HepG2 (cell line): ENCODE data around the gene TBC1D24. TPM values are rescaled to one million over a fixed set of nuclear protein-coding genes. Genes with fewer than 3 reads are reported as not detected.

ENCODE experiments used
- ARNT2 ChIP-seq: sonication (generic); formaldehyde crosslinking; IDR thresholded peaks from 2 replicates; pipeline ENCODE4 v1.8.0; 2022; ENCODE audit warnings: mild to moderate bottlenecking, low read depth, missing genetic modification reagents, moderate library complexity
- PHF8 ChIP-seq: sonication (generic); formaldehyde crosslinking; IDR thresholded peaks from 2 replicates; pipeline ENCODE4 v1.5.0; 2020; ENCODE audit warnings: missing genetic modification reagents
- ZNF263 ChIP-seq: sonication (generic); formaldehyde crosslinking; IDR thresholded peaks from 2 replicates; pipeline ENCODE4 v1.4.0; 2020; ENCODE audit warnings: missing genetic modification reagents
- ZNF44 ChIP-seq: sonication (generic); formaldehyde crosslinking; IDR thresholded peaks from 2 replicates; pipeline ENCODE4 v1.5.1; 2020; ENCODE audit warnings: mild to moderate bottlenecking, missing genetic modification reagents
- ZNF761 ChIP-seq: sonication (generic); formaldehyde crosslinking; conservative IDR thresholded peaks from 2 replicates; pipeline ENCODE4 v1.4.0; 2020; ENCODE audit warnings: mild to moderate bottlenecking, missing genetic modification reagents
- ZSCAN29 ChIP-seq: sonication (generic); formaldehyde crosslinking; conservative IDR thresholded peaks from 2 replicates; pipeline ENCODE4 v1.4.0; 2020; ENCODE audit warnings: mild to moderate bottlenecking, missing genetic modification reagents
- polyA plus RNA-seq, 8 experiments: library from polyadenylated mRNA; depleted of rRNA in 3 of 8; stranded (reverse) in 7 of 8; unstranded in 1 of 8; fragments of >200 nt; fragmentation: Illumina TruSeq in 4 of 8; extraction: Trizol in 4 of 8; gene quantifications; 2 replicates each; pipeline versions ENCODE4 v1.2.1 to v1.2.3, GENCODE V29; 2011 to 2016; ENCODE audit warnings: low read depth in 4 of 8, missing spikeins in 1 of 8, mixed read lengths in 1 of 8; ENCODE audit not compliant: insufficient read depth in 1 of 8
- total RNA-seq, 5 experiments: library from RNA; depleted of rRNA; stranded (reverse); fragments of >200 nt; fragmentation: Illumina TruSeq; extraction: Trizol; gene quantifications; 2 replicates each; pipeline ENCODE4 v1.2.3, GENCODE V29; 2016; ENCODE audit warnings: low read depth in 1 of 5
- TF ChIP-seq, protein P1 (sequence below): sonication (generic); formaldehyde crosslinking; conservative IDR thresholded peaks from 2 replicates; pipeline ENCODE4 v1.8.0; 2022; ENCODE audit warnings: mild to moderate bottlenecking, moderate library complexity, missing genetic modification reagents
- TF ChIP-seq, protein P2 (sequence below): sonication (generic); formaldehyde crosslinking; IDR thresholded peaks from 2 replicates; pipeline ENCODE4 v1.5.0; 2020; ENCODE audit warnings: mild to moderate bottlenecking, missing genetic modification reagents, borderline replicate concordance
- TF ChIP-seq, protein P3 (sequence below): sonication (generic); formaldehyde crosslinking; IDR thresholded peaks from 2 replicates; pipeline ENCODE4 v1.4.0; 2020; ENCODE audit warnings: missing genetic modification reagents, low read depth, mild to moderate bottlenecking, borderline replicate concordance
- TF ChIP-seq, protein P4 (sequence below): sonication (generic); formaldehyde crosslinking; IDR thresholded peaks from 2 replicates; pipeline ENCODE4 v1.4.0; 2020; ENCODE audit warnings: missing genetic modification reagents
- TF ChIP-seq, protein P5 (sequence below): sonication (generic); formaldehyde crosslinking; conservative IDR thresholded peaks from 2 replicates; pipeline ENCODE4 v1.4.0; 2020; ENCODE audit warnings: mild to moderate bottlenecking, missing genetic modification reagents, moderate library complexity

The TBC1D24 gene
- total and polyA plus RNA-seq, 2 of the 13 experiments (the other 11 are each of a cell fraction or from before 2014, with no cell fraction given), result 7.7 to 13.7 TPM

DNA sequence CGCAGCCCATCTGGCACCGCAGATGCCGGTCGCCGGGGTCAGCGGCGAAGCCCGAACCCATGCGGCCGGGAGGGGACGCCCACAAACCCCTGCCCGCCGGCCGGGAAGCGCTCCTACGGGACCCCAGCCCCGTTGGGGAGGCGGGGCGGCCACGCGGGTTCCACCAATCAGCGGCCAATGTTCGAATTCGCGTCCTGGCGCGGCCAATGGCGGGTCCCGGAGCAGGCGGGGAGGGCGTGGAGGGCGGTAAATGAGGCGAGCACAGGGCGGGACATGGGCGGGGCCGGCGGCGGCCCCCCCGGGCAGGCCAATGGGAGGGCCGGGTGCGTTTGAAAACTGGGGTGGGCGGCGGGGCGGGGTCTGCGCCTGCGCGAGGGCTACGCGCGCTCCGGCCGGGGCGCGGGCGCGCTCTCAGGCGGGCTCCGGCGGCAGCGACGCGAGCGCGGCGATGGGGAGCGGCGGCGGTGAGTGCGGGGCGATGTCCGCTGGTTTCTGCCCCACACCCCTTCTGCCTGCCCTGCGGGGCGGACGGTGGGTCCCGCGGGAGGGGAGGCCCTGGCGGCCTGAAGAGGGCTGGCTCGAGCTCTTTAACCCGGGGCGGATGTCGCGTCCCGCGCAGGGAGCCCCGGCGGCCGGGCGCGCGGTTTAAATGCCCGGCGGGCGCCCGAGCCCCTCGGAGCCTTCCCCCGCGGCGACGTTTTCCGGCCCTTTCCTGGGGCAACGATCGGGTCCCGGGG lies 45.7 kb upstream of the TBC1D24 start, which contains the start of gene CCNF (continued):
- TF ChIP-seq, protein P1, sequence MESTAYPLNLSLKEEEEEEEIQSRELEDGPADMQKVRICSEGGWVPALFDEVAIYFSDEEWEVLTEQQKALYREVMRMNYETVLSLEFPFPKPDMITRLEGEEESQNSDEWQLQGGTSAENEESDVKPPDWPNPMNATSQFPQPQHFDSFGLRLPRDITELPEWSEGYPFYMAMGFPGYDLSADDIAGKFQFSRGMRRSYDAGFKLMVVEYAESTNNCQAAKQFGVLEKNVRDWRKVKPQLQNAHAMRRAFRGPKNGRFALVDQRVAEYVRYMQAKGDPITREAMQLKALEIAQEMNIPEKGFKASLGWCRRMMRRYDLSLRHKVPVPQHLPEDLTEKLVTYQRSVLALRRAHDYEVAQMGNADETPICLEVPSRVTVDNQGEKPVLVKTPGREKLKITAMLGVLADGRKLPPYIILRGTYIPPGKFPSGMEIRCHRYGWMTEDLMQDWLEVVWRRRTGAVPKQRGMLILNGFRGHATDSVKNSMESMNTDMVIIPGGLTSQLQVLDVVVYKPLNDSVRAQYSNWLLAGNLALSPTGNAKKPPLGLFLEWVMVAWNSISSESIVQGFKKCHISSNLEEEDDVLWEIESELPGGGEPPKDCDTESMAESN, result peak; percentile 38; the same call in 1 of the 2 replicates
- TF ChIP-seq, protein P2, sequence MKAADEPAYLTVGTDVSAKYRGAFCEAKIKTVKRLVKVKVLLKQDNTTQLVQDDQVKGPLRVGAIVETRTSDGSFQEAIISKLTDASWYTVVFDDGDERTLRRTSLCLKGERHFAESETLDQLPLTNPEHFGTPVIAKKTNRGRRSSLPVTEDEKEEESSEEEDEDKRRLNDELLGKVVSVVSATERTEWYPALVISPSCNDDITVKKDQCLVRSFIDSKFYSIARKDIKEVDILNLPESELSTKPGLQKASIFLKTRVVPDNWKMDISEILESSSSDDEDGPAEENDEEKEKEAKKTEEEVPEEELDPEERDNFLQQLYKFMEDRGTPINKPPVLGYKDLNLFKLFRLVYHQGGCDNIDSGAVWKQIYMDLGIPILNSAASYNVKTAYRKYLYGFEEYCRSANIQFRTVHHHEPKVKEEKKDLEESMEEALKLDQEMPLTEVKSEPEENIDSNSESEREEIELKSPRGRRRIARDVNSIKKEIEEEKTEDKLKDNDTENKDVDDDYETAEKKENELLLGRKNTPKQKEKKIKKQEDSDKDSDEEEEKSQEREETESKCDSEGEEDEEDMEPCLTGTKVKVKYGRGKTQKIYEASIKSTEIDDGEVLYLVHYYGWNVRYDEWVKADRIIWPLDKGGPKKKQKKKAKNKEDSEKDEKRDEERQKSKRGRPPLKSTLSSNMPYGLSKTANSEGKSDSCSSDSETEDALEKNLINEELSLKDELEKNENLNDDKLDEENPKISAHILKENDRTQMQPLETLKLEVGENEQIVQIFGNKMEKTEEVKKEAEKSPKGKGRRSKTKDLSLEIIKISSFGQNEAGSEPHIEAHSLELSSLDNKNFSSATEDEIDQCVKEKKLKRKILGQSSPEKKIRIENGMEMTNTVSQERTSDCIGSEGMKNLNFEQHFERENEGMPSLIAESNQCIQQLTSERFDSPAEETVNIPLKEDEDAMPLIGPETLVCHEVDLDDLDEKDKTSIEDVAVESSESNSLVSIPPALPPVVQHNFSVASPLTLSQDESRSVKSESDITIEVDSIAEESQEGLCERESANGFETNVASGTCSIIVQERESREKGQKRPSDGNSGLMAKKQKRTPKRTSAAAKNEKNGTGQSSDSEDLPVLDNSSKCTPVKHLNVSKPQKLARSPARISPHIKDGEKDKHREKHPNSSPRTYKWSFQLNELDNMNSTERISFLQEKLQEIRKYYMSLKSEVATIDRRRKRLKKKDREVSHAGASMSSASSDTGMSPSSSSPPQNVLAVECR, result peak; percentile 60
- TF ChIP-seq, protein P3, sequence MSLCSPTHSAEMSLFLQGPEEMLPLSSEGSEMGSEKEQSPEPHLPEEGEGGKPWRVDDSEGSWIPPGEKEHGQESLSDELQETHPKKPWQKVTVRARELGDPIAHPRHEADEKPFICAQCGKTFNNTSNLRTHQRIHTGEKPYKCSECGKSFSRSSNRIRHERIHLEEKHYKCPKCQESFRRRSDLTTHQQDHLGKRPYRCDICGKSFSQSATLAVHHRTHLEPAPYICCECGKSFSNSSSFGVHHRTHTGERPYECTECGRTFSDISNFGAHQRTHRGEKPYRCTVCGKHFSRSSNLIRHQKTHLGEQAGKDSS, result 0 out of 2 replicates have a peak, but pooled peaks have one; percentile 4
- TF ChIP-seq, protein P4, sequence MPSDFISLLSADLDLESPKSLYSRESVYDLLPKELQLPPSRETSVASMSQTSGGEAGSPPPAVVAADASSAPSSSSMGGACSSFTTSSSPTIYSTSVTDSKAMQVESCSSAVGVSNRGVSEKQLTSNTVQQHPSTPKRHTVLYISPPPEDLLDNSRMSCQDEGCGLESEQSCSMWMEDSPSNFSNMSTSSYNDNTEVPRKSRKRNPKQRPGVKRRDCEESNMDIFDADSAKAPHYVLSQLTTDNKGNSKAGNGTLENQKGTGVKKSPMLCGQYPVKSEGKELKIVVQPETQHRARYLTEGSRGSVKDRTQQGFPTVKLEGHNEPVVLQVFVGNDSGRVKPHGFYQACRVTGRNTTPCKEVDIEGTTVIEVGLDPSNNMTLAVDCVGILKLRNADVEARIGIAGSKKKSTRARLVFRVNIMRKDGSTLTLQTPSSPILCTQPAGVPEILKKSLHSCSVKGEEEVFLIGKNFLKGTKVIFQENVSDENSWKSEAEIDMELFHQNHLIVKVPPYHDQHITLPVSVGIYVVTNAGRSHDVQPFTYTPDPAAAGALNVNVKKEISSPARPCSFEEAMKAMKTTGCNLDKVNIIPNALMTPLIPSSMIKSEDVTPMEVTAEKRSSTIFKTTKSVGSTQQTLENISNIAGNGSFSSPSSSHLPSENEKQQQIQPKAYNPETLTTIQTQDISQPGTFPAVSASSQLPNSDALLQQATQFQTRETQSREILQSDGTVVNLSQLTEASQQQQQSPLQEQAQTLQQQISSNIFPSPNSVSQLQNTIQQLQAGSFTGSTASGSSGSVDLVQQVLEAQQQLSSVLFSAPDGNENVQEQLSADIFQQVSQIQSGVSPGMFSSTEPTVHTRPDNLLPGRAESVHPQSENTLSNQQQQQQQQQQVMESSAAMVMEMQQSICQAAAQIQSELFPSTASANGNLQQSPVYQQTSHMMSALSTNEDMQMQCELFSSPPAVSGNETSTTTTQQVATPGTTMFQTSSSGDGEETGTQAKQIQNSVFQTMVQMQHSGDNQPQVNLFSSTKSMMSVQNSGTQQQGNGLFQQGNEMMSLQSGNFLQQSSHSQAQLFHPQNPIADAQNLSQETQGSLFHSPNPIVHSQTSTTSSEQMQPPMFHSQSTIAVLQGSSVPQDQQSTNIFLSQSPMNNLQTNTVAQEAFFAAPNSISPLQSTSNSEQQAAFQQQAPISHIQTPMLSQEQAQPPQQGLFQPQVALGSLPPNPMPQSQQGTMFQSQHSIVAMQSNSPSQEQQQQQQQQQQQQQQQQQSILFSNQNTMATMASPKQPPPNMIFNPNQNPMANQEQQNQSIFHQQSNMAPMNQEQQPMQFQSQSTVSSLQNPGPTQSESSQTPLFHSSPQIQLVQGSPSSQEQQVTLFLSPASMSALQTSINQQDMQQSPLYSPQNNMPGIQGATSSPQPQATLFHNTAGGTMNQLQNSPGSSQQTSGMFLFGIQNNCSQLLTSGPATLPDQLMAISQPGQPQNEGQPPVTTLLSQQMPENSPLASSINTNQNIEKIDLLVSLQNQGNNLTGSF (CRISPR knock-in tag), result peak; percentile 59; the same call in 1 of the 2 replicates
- TF ChIP-seq, protein P5, sequence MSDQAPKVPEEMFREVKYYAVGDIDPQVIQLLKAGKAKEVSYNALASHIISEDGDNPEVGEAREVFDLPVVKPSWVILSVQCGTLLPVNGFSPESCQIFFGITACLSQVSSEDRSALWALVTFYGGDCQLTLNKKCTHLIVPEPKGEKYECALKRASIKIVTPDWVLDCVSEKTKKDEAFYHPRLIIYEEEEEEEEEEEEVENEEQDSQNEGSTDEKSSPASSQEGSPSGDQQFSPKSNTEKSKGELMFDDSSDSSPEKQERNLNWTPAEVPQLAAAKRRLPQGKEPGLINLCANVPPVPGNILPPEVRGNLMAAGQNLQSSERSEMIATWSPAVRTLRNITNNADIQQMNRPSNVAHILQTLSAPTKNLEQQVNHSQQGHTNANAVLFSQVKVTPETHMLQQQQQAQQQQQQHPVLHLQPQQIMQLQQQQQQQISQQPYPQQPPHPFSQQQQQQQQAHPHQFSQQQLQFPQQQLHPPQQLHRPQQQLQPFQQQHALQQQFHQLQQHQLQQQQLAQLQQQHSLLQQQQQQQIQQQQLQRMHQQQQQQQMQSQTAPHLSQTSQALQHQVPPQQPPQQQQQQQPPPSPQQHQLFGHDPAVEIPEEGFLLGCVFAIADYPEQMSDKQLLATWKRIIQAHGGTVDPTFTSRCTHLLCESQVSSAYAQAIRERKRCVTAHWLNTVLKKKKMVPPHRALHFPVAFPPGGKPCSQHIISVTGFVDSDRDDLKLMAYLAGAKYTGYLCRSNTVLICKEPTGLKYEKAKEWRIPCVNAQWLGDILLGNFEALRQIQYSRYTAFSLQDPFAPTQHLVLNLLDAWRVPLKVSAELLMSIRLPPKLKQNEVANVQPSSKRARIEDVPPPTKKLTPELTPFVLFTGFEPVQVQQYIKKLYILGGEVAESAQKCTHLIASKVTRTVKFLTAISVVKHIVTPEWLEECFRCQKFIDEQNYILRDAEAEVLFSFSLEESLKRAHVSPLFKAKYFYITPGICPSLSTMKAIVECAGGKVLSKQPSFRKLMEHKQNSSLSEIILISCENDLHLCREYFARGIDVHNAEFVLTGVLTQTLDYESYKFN, result peak; percentile 40; the same call in 1 of the 2 replicates
- peak; percentile 60; the same call in 1 of the 2 replicates for TF ChIP-seq ARNT2
- TF ChIP-seq ZSCAN29 (CRISPR knock-in tag), result no peak
- TF ChIP-seq ZNF263 (CRISPR knock-in tag), result peak; percentile 37; the same call in 1 of the 2 replicates
- peak; percentile 75; the same call in 1 of the 2 replicates for TF ChIP-seq ZNF761
- 0 out of 2 replicates have a peak, but pooled peaks have one; percentile 48 for TF ChIP-seq ZNF44 (CRISPR knock-in tag)
- TF ChIP-seq PHF8 (CRISPR knock-in tag), result peak; percentile 60
